ENCODE data around the gene AKAP7.

- TF ChIP-seq POLR2A (IDR thresholded peaks at IDR 0.05): no peak
- no peak for TF ChIP-seq CTCF (IDR thresholded peaks at IDR 0.05)
Observed at GRCh38 chr6:131206463-131207251, 71.4 kb downstream of the AKAP7 start.

Data from testis (tissue), 2 donors.